ENCODE measurements around the gene PSMD3. TPM values are rescaled to one million over a fixed set of nuclear protein-coding genes. Genes with fewer than 3 reads are reported as not detected.

The PSMD3 gene
- polyA plus RNA-seq (2011; rRNA removed), result 87.7 and 113 TPM in 2 replicates
- 172 and 210 TPM in 2 replicates for polyA plus RNA-seq (2012; cell fraction: cytosol; rRNA removed)
- polyA plus RNA-seq (2012; cell fraction: nucleus; rRNA removed), result 255 and 268 TPM in 2 replicates
- polyA plus RNA-seq (2017; fragmentation: RNase III; extraction: RNeasy Plus Mini Kit Qiagen cat#74134 plus additional on column Dnase treatment), result 186 to 193 TPM (median 187 TPM) in 3 replicates
- polyA minus RNA-seq (2011; rRNA and poly(A)+ RNA removed), result 146 and 167 TPM in 2 replicates

- Histone ChIP-seq H3K27ac (peak within 1 kb of the TSS; percentile 93 to 95), H3K4me1 (peaks cover 20% of the 10 kb centered on the region), H3K4me2 (peak within 1 kb of the TSS; percentile 91), H3K4me3 (peak within 1 kb of the TSS; percentile 89), H3K9me3 (no peaks in the 10 kb centered on the region)
- FAIRE-seq (peak; percentile 39), ATAC-seq (peak; percentile 91 to 94), DNase-seq (ENCODE audit: low read depth in 1 of 2, low spot score in 1 of 2) (peak; percentile 97 to 100)
- WGBS (ENCODE audit: missing lambda C conversion rate), result 1% methylated on average over 42 of the region's 84 CpGs
- POLR2A ChIA-PET, result interaction anchor here (0.6 to 2.1 kb wide), 36 partner anchors 9 to 362 kb away, joined by 3 to 43 read pairs (median 5); partner anchors contain the start of genes CASC3, GSDMA, MED24 and MIEN1
- CTCF ChIA-PET, result interaction anchor here (0.5 to 19.9 kb wide), 50 partner anchors 10 to 433 kb away, joined by 3 to 405 read pairs (median 4); partner anchors contain the start of genes CSF3, GSDMA, MIEN1 and WIPF2
- TF ChIP-seq ATOH8 (CRISPR knock-in tag; IDR thresholded peaks at IDR 0.05; ENCODE audit: low read depth) (0 out of 2 replicates have a peak, but pooled peaks have one; percentile 55), RFX5 (IDR thresholded peaks at IDR 0.05) (peak; percentile 100), MAZ (IDR thresholded peaks at IDR 0.05; ENCODE audit: borderline replicate concordance, low read depth, low read length) (peak; percentile 84; the same call in 1 of the 2 replicates), JUNB (IDR thresholded peaks at IDR 0.05) (no peak), HEYL (CRISPR knock-in tag; IDR thresholded peaks at IDR 0.05) (no peak), RAD21 (conservative IDR thresholded peaks at IDR 0.05 in 1 of 2, IDR thresholded peaks at IDR 0.05 in 1 of 2) (peak; percentile 79 to 85), ESRRA (IDR thresholded peaks at IDR 0.05; ENCODE audit: borderline replicate concordance, low read length) (0 out of 2 replicates have a peak, but pooled peaks have one; percentile 33), KDM5A (IDR thresholded peaks at IDR 0.05) (peak; percentile 84), PHF8 (IDR thresholded peaks at IDR 0.05; ENCODE audit: borderline replicate concordance, low read depth) (peak; percentile 100), CTCF (IDR thresholded peaks at IDR 0.05) (peak; percentile 79), HOXA7 (CRISPR knock-in tag; IDR thresholded peaks at IDR 0.05) (no peak), NPAS2 (CRISPR knock-in tag; IDR thresholded peaks at IDR 0.05; ENCODE audit: borderline replicate concordance) (no peak), FOXS1 (CRISPR knock-in tag; IDR thresholded peaks at IDR 0.05) (0 out of 2 replicates have a peak, but pooled peaks have one; percentile 68), ZFP36 (IDR thresholded peaks at IDR 0.05; ENCODE audit: borderline replicate concordance, partially characterized antibody) (no peak), SMC3 (IDR thresholded peaks at IDR 0.05) (peak; percentile 88), HDAC2 (IDR thresholded peaks at IDR 0.05) (peak; percentile 70; the same call in 1 of the 2 replicates), JUN (IDR thresholded peaks at IDR 0.05) (peak; percentile 89 to 99), GATA3 (IDR thresholded peaks at IDR 0.05; ENCODE audit: borderline replicate concordance) (peak; percentile 46; the same call in 1 of the 2 replicates), FOSB (CRISPR knock-in tag; IDR thresholded peaks at IDR 0.05) (peak; percentile 57; the same call in 1 of the 2 replicates), BCL3 (IDR thresholded peaks at IDR 0.05) (peak; percentile 49; the same call in 2 of the 3 replicates), EHF (CRISPR knock-in tag; IDR thresholded peaks at IDR 0.05) (0 out of 2 replicates have a peak, but pooled peaks have one; percentile 51), MAFK (IDR thresholded peaks at IDR 0.05; ENCODE audit: partially characterized antibody) (peak; percentile 49), TP53 (CRISPR knock-in tag; IDR thresholded peaks at IDR 0.05) (0 out of 2 replicates have a peak, but pooled peaks have one; percentile 67), HOXB13 (CRISPR knock-in tag; IDR thresholded peaks at IDR 0.05; ENCODE audit: low read depth) (peak; percentile 39; the same call in 1 of the 2 replicates), TFCP2L1 (CRISPR knock-in tag; IDR thresholded peaks at IDR 0.05) (no peak), FOSL2 (IDR thresholded peaks at IDR 0.05) (no peak), FOSL2 (CRISPR knock-in tag; IDR thresholded peaks at IDR 0.05) (peak; percentile 63), RCOR1 (IDR thresholded peaks at IDR 0.05; ENCODE audit: low read depth, low read length) (no peak), HOXB5 (CRISPR knock-in tag; IDR thresholded peaks at IDR 0.05) (peak; percentile 93)
- TF ChIP-seq, protein P1, sequence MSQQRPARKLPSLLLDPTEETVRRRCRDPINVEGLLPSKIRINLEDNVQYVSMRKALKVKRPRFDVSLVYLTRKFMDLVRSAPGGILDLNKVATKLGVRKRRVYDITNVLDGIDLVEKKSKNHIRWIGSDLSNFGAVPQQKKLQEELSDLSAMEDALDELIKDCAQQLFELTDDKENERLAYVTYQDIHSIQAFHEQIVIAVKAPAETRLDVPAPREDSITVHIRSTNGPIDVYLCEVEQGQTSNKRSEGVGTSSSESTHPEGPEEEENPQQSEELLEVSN (IDR thresholded peaks at IDR 0.05; ENCODE audit: borderline replicate concordance, low read depth), result peak; percentile 89
- TF ChIP-seq, protein P2, sequence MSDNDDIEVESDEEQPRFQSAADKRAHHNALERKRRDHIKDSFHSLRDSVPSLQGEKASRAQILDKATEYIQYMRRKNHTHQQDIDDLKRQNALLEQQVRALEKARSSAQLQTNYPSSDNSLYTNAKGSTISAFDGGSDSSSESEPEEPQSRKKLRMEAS (IDR thresholded peaks at IDR 0.05), result peak; percentile 98
Measured at GRCh38 chr17:39980351-39981206, at the start of gene PSMD3. PSMD3 (plus strand) TSS chr17:39980807; CDS start chr17:39980971, 164 bp downstream.
